IMR-90 (cell line): ENCODE measurements around the gene SIK2. TPM values are rescaled to one million over a fixed set of nuclear protein-coding genes. Genes with fewer than 3 reads are reported as not detected.

Experiments
- ATAC-seq: fragments of 200-7000 bp; cut with Tn5 transposase; 2 replicates; pipeline ENCODE4 v1.9.1; 2020; ENCODE audit warnings: low read depth, mild to moderate bottlenecking, moderate library complexity
- BruUV-seq: library from RNA; stranded (reverse); fragments of 400-500 nt; replicated peaks from 2 replicates; lab custom pipeline; 2021; lab: Mats Ljungman, UMichigan
- CTCF ChIA-PET: fragments of 300-600 bp; formaldehyde crosslinking; extraction: SDS; loops from one replicate; lab custom pipeline; 2021; ENCODE audit warnings: antibody characterized with exemption; lab: Yijun Ruan, JAX
- POLR2A ChIA-PET: fragments of 300-600 bp; sonication (Branson Sonifier 250); formaldehyde crosslinking; loops from one replicate; lab custom pipeline; 2022; ENCODE audit warnings: antibody characterized with exemption; ENCODE audit not compliant: unreplicated experiment; lab: Charles Lee
- DNase-seq: peaks from one replicate; pipeline ENCODE4 v3.0.0; 2013
- H2AFZ ChIP-seq: replicated peaks from 2 replicates; pipeline ENCODE3; 2013; ENCODE audit warnings: low read length, mild to moderate bottlenecking; ENCODE audit not compliant: poor library complexity
- H2AK5ac ChIP-seq: 2 replicates; pipeline ENCODE4 v1.6.1; 2013; ENCODE audit warnings: low read depth, low read length, inconsistent platforms
- H2AK9ac ChIP-seq: replicated peaks from 2 replicates; pipeline ENCODE3; 2013; ENCODE audit warnings: mild to moderate bottlenecking, low read depth, low read length, moderate library complexity; ENCODE audit not compliant: poor library complexity
- H2BK120ac ChIP-seq: 2 replicates; pipeline ENCODE4 v1.6.1; 2013; ENCODE audit warnings: low read depth, low read length, inconsistent platforms
- H2BK15ac ChIP-seq: 3 replicates; pipeline ENCODE4 v1.6.1; 2013; ENCODE audit warnings: low read depth, low read length, inconsistent platforms
- H2BK20ac ChIP-seq: 2 replicates; pipeline ENCODE4 v1.6.1; 2013; ENCODE audit warnings: low read depth, mild to moderate bottlenecking, inconsistent platforms, low read length, moderate library complexity
- H2BK5ac ChIP-seq: 2 replicates; pipeline ENCODE4 v1.6.1; 2013; ENCODE audit warnings: mild to moderate bottlenecking, low read depth, low read length, inconsistent platforms; ENCODE audit not compliant: poor library complexity, severe bottlenecking
- H3K14ac ChIP-seq: replicated peaks from 2 replicates; pipeline ENCODE4 v1.6.1; 2013; ENCODE audit warnings: low read depth, low read length, inconsistent platforms
- H3K18ac ChIP-seq: 2 replicates; pipeline ENCODE4 v1.6.1; 2013; ENCODE audit warnings: low read depth, low read length, control low read depth
- H3K23ac ChIP-seq: 2 replicates; pipeline ENCODE4 v1.6.1; 2013; ENCODE audit warnings: low read depth, low read length, inconsistent platforms
- H3K27ac ChIP-seq: 2 replicates; pipeline ENCODE4 v1.5.1; 2013; ENCODE audit warnings: mild to moderate bottlenecking, control low read depth, low read length; ENCODE audit not compliant: insufficient read depth
- H3K27me3 ChIP-seq: 2 replicates; pipeline ENCODE4 v1.6.1; 2013; ENCODE audit warnings: low read length; ENCODE audit not compliant: control insufficient read depth, insufficient read depth
- H3K36me3 ChIP-seq: 2 replicates; pipeline ENCODE4 v1.6.1; 2013; ENCODE audit warnings: low read length, mixed read lengths; ENCODE audit not compliant: control insufficient read depth, insufficient read depth
- H3K4ac ChIP-seq: 2 replicates; pipeline ENCODE4 v1.6.1; 2013; ENCODE audit warnings: low read depth, low read length, inconsistent platforms
- H3K4me1 ChIP-seq: 2 replicates; pipeline ENCODE4 v1.6.1; 2013; ENCODE audit warnings: low read length, mixed read lengths; ENCODE audit not compliant: control insufficient read depth, insufficient read depth
- H3K4me2 ChIP-seq: 2 replicates; pipeline ENCODE4 v1.6.1; 2013; ENCODE audit warnings: low read depth, mild to moderate bottlenecking, control low read depth, low read length, moderate library complexity
- H3K4me3 ChIP-seq: 2 replicates; pipeline ENCODE4 v1.5.1; 2013; ENCODE audit warnings: low read depth, mild to moderate bottlenecking, control low read depth, low read length, moderate library complexity; ENCODE audit not compliant: insufficient read depth
- H3K56ac ChIP-seq: 2 replicates; pipeline ENCODE4 v1.6.1; 2013; ENCODE audit warnings: low read length, inconsistent platforms; ENCODE audit not compliant: insufficient read depth; ENCODE audit errors: extremely low read depth
- H3K79me1 ChIP-seq, 2 experiments: 2 replicates each; pipeline ENCODE4 v1.6.1; 2013; ENCODE audit warnings: low read length in 2 of 2, inconsistent platforms in 1 of 2, low read depth in 1 of 2
- H3K9ac ChIP-seq: 2 replicates; pipeline ENCODE4 v1.6.1; 2013; ENCODE audit warnings: low read depth, low read length, control low read depth
- H3K9me1 ChIP-seq: 2 replicates; pipeline ENCODE4 v1.6.1; 2013; ENCODE audit warnings: low read length, inconsistent platforms; ENCODE audit not compliant: insufficient read depth
- H3K9me3 ChIP-seq: 2 replicates; pipeline ENCODE4 v1.6.1; 2013; ENCODE audit warnings: low read length; ENCODE audit not compliant: control insufficient read depth, insufficient read depth
- H4K20me1 ChIP-seq: 2 replicates; pipeline ENCODE4 v1.6.1; 2013; ENCODE audit warnings: low read length, inconsistent platforms; ENCODE audit not compliant: insufficient read depth
- H4K5ac ChIP-seq: 2 replicates; pipeline ENCODE4 v1.6.1; 2013; ENCODE audit warnings: mild to moderate bottlenecking, low read depth, low read length, control low read depth
- H4K8ac ChIP-seq, 2 experiments: 2 replicates each; pipeline ENCODE4 v1.6.1; 2013; ENCODE audit warnings: low read depth in 2 of 2, low read length in 2 of 2, control low read depth in 1 of 2, inconsistent platforms in 1 of 2
- H4K91ac ChIP-seq: 2 replicates; pipeline ENCODE4 v1.6.1; 2013; ENCODE audit warnings: low read depth, low read length, inconsistent platforms; ENCODE audit not compliant: insufficient read depth
- BHLHE40 ChIP-seq: fragments of 150-350 bp; IDR thresholded peaks from 2 replicates; pipeline ENCODE4 v1.6.1; 2016; ENCODE audit warnings: mild to moderate bottlenecking, low read depth, low read length
- CEBPB ChIP-seq: IDR thresholded peaks from 2 replicates; pipeline ENCODE4 v1.6.1; 2012; ENCODE audit warnings: low read depth, low read length, improper control_type of control experiment
- CHD1 ChIP-seq: IDR thresholded peaks from 2 replicates; pipeline ENCODE4 v1.6.1; 2012; ENCODE audit warnings: low read depth, low read length, improper control_type of control experiment
- ELK1 ChIP-seq: fragments of 150-350 bp; IDR thresholded peaks from 2 replicates; pipeline ENCODE4 v1.6.1; 2016; ENCODE audit warnings: low read depth, mild to moderate bottlenecking, low read length, moderate library complexity, borderline replicate concordance
- FOS ChIP-seq: fragments of 150-350 bp; IDR thresholded peaks from 2 replicates; pipeline ENCODE4 v1.6.1; 2016; ENCODE audit warnings: low read depth, low read length
- MAFK ChIP-seq: IDR thresholded peaks from 2 replicates; pipeline ENCODE4 v1.6.1; 2012; ENCODE audit warnings: low read depth, low read length, improper control_type of control experiment
- MAZ ChIP-seq: IDR thresholded peaks from 2 replicates; pipeline ENCODE4 v1.6.1; 2012; ENCODE audit warnings: low read depth, mild to moderate bottlenecking, low read length, improper control_type of control experiment, moderate library complexity, borderline replicate concordance
- MXI1 ChIP-seq: IDR thresholded peaks from 2 replicates; pipeline ENCODE4 v1.6.1; 2012; ENCODE audit warnings: low read depth, mild to moderate bottlenecking, low read length, moderate library complexity, borderline replicate concordance
- NFE2L2 ChIP-seq: fragments of 150-350 bp; IDR thresholded peaks from 2 replicates; pipeline ENCODE4 v1.6.1; 2016; ENCODE audit warnings: low read depth, mild to moderate bottlenecking, low read length
- POLR2A ChIP-seq: IDR thresholded peaks from 2 replicates; pipeline ENCODE4 v1.6.1; 2012; ENCODE audit warnings: mild to moderate bottlenecking, low read depth, low read length
- RAD21 ChIP-seq: IDR thresholded peaks from 2 replicates; pipeline ENCODE4 v1.6.1; 2012; ENCODE audit warnings: low read length, improper control_type of control experiment
- RCOR1 ChIP-seq: IDR thresholded peaks from 2 replicates; pipeline ENCODE4 v1.6.1; 2012; ENCODE audit warnings: mild to moderate bottlenecking, low read length, improper control_type of control experiment; ENCODE audit not compliant: insufficient replicate concordance
- RFX5 ChIP-seq: IDR thresholded peaks from 2 replicates; pipeline ENCODE4 v1.8.0; 2012; ENCODE audit warnings: low read depth, mild to moderate bottlenecking, low read length, moderate library complexity
- SMC3 ChIP-seq: fragments of 150-350 bp; IDR thresholded peaks from 2 replicates; pipeline ENCODE4 v1.6.1; 2016; ENCODE audit warnings: low read depth, mild to moderate bottlenecking, antibody characterized with exemption, low read length, moderate library complexity
- USF2 ChIP-seq: fragments of 150-350 bp; IDR thresholded peaks from 2 replicates; pipeline ENCODE4 v1.6.1; 2017; ENCODE audit warnings: mild to moderate bottlenecking, antibody characterized with exemption, low read length, low read depth
- WGBS, 2 experiments: methylation state at CpG; one replicate each; pipeline versions ENCODE4 v1.1.5 to v1.1.7; 2013; ENCODE audit warnings: missing lambda C conversion rate in 2 of 2; ENCODE audit not compliant: insufficient read length in 1 of 2; ENCODE audit errors: extremely low coverage in 2 of 2; 5-methylcytosine and 5-hydroxymethylcytosine counted together
- dilution Hi-C: fragments of 300-500 bp; cut with HindIII; formaldehyde crosslinking; loops from one replicate; pipeline ENCODE4 v1.14.3; 2018; ENCODE audit warnings: low sequenced_read_pairs; ENCODE audit not compliant: unreplicated experiment
- in situ Hi-C: fragments of 300-500 bp; cut with MboI; formaldehyde crosslinking; loops from 3 replicates; pipeline ENCODE4 v1.14.3; 2019; ENCODE audit warnings: low sequenced_read_pairs, inconsistent platforms, mixed read lengths
- intact Hi-C: fragments of 100-400 bp; cut with micrococcal nuclease; formaldehyde crosslinking; loops from 2 replicates; pipeline ENCODE4 v1.10.0; 2022
- polyA plus RNA-seq, 3 experiments: library from polyadenylated mRNA; depleted of rRNA; stranded (reverse); fragments of >200 nt; gene quantifications; 2 replicates each; pipeline ENCODE4 v1.2.3, GENCODE V29; 2012; ENCODE audit warnings: low replicate concordance in 1 of 3
- total RNA-seq: library from RNA; depleted of rRNA; stranded (reverse); fragments of >200 nt; gene quantifications from 2 replicates; pipeline ENCODE4 v1.2.3, GENCODE V29; 2012
- TF ChIP-seq, protein P1 (sequence below): conservative IDR thresholded peaks from 2 replicates; pipeline ENCODE4 v1.5.1; 2012; ENCODE audit warnings: mild to moderate bottlenecking, low read depth, low read length, improper control_type of control experiment

SIK2 gene
- total and polyA plus RNA-seq, 2 of the 4 experiments (the other 2 are of a cell fraction) = 7.9 to 10.4 TPM

DNA sequence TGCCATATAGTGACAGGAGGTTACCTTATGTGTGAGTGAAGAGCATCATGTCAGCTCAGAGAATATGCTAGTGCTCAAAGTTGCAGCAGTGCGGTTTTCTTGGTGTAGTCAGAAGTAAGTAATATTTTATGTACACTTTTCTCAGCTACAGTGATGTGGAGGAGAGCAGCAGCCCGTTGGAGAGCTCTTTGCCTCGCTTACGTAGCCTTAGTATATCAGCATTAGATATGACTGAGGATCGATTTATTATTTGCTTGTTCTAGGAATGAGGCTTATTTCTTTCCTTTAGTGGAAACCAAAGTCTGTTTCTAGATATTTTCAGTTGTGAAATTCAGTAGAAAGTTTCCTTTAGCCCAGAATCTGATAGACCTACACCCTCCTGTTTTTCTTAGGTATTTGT, 100.4 kb downstream of the SIK2 start:
- no peak overlapping the region for H3K4ac ChIP-seq
- no peak overlapping the region for H2BK20ac ChIP-seq
- no peak overlapping the region for H4K8ac ChIP-seq
- no peak for TF ChIP-seq RFX5
- no peak for TF ChIP-seq RAD21
- TF ChIP-seq, protein P1, sequence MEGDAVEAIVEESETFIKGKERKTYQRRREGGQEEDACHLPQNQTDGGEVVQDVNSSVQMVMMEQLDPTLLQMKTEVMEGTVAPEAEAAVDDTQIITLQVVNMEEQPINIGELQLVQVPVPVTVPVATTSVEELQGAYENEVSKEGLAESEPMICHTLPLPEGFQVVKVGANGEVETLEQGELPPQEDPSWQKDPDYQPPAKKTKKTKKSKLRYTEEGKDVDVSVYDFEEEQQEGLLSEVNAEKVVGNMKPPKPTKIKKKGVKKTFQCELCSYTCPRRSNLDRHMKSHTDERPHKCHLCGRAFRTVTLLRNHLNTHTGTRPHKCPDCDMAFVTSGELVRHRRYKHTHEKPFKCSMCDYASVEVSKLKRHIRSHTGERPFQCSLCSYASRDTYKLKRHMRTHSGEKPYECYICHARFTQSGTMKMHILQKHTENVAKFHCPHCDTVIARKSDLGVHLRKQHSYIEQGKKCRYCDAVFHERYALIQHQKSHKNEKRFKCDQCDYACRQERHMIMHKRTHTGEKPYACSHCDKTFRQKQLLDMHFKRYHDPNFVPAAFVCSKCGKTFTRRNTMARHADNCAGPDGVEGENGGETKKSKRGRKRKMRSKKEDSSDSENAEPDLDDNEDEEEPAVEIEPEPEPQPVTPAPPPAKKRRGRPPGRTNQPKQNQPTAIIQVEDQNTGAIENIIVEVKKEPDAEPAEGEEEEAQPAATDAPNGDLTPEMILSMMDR = no peak
- TF ChIP-seq CEBPB = no peak
- no peak for TF ChIP-seq MAZ
- no peak for TF ChIP-seq FOS
- TF ChIP-seq USF2 = no peak
- TF ChIP-seq MXI1 = no peak
- no peak for TF ChIP-seq ELK1
- no peak for TF ChIP-seq RCOR1
- no peak for TF ChIP-seq MAFK
- no peak for TF ChIP-seq SMC3
- TF ChIP-seq CHD1 = no peak
- no peak for TF ChIP-seq POLR2A
- TF ChIP-seq BHLHE40 = no peak
- no peak for TF ChIP-seq NFE2L2
- no peak overlapping the region for H2BK120ac ChIP-seq
- no peaks in the 10 kb centered on the region for H3K27me3 ChIP-seq
- no peak overlapping the region for H3K14ac ChIP-seq
- BruUV-seq = no TSS peak
- peaks cover 13% of the 10 kb centered on the region for H3K9me1 ChIP-seq
- H3K79me1 ChIP-seq = peaks cover 24 to 38% of the 10 kb centered on the region in 2 experiments
- no peak overlapping the region for H3K56ac ChIP-seq
- no peak overlapping the region for H3K9ac ChIP-seq
- no peak overlapping the region for H3K23ac ChIP-seq
- intact Hi-C loops (no loop called here), in situ Hi-C loops (no loop called here), dilution Hi-C loops (no loop called here)
- H2BK15ac ChIP-seq = no peak overlapping the region
- no peak overlapping the region for H4K91ac ChIP-seq
- H3K27ac ChIP-seq = no peak overlapping the region
- no peak overlapping the region for H3K4me2 ChIP-seq
- H3K18ac ChIP-seq = no peak overlapping the region
- H3K4me1 ChIP-seq = peaks cover 8% of the 10 kb centered on the region
- H3K36me3 ChIP-seq = peaks cover 23% of the 10 kb centered on the region
- ChIA-PET CTCF (no interaction called here), POLR2A (no interaction called here)
- DNase-seq (no peak), ATAC-seq (no peak)
- no peak overlapping the region for H2AFZ ChIP-seq
- no peaks in the 10 kb centered on the region for H4K20me1 ChIP-seq
- 100% methylated on average over 1 of the region's 5 CpGs; no CpG with 5 or more reads in 1 of the 2 experiments for WGBS, 2 experiments
- no peak overlapping the region for H2AK9ac ChIP-seq
- no peak overlapping the region for H4K5ac ChIP-seq
- no peak overlapping the region for H2AK5ac ChIP-seq
- no peak overlapping the region for H2BK5ac ChIP-seq
- H3K9me3 ChIP-seq = no peaks in the 10 kb centered on the region
- no peak overlapping the region for H3K4me3 ChIP-seq
